NB4 (cell line): ENCODE data around the gene METTL4.

Experiments
- CTCF ChIP-seq: IDR thresholded peaks from one replicate; pipeline ENCODE4 v1.5.1; 2012; ENCODE audit warnings: low read depth, low read length
- MAX ChIP-seq: IDR thresholded peaks from 2 replicates; pipeline ENCODE4 v1.6.1; 2011; ENCODE audit warnings: low read depth, low read length
- POLR2A ChIP-seq: IDR thresholded peaks from 2 replicates; pipeline ENCODE4 v1.6.1; 2011; ENCODE audit warnings: mild to moderate bottlenecking; ENCODE audit not compliant: insufficient read length; ENCODE audit errors: extremely low read depth

- TF ChIP-seq CTCF (no peak), POLR2A (no peak), MAX (no peak)
These were observed 41.7 kb upstream of the METTL4 start for GRCh38 chr18:2612996-2613395.
